ENCODE results near the gene QSER1. TPM values are rescaled to one million over a fixed set of nuclear protein-coding genes. Genes with fewer than 3 reads are reported as not detected.

Gene QSER1
- total RNA-seq, 4 donors from 2014 or later, result 35.5 to 59.9 (median 42.6) TPM

- Histone ChIP-seq H3K4me3 (replicated peaks in 1 of 3) (no peak overlapping the region), H3K9me3 (no peaks in the 10 kb centered on the region), H3K27ac (no peak overlapping the region), H3K36me3 (no peaks in the 10 kb centered on the region), H3K4me1 (peaks cover 20 to 23% of the 10 kb centered on the region in 2 donors), H3K27me3 (no peaks in the 10 kb centered on the region)
- intact Hi-C loops (cut with DNase I), result no loop called here
- no peak for TF ChIP-seq CTCF (IDR thresholded peaks at IDR 0.05)
- TF ChIP-seq POLR2A (IDR thresholded peaks at IDR 0.05), result no peak
- DNase-seq, result no peak
- WGBS, 2 donors, result 100% methylated on average over 1 of the region's 1 CpG
These were observed 23.8 kb downstream of the QSER1 start for GRCh38 chr11:32916361-32916760.

GRCh38 chr11:32916994-32917393, 24.4 kb downstream of the QSER1 start:
- H3K4me1 ChIP-seq, result peaks cover 20 to 23% of the 10 kb centered on the region in 2 donors
- no peaks in the 10 kb centered on the region for H3K27me3 ChIP-seq
- intact Hi-C loops (cut with DNase I), result no loop called here
- DNase-seq, result no peak
- no peak overlapping the region for H3K4me3 ChIP-seq (replicated peaks in 1 of 3)
- 96 to 97% methylated on average over 8 of the region's 8 CpGs for WGBS, 2 donors
- no peaks in the 10 kb centered on the region for H3K9me3 ChIP-seq
- no peak overlapping the region for H3K27ac ChIP-seq
- no peaks in the 10 kb centered on the region for H3K36me3 ChIP-seq
- TF ChIP-seq POLR2A (IDR thresholded peaks at IDR 0.05), result no peak
- no peak for TF ChIP-seq CTCF (IDR thresholded peaks at IDR 0.05)

DNA sequence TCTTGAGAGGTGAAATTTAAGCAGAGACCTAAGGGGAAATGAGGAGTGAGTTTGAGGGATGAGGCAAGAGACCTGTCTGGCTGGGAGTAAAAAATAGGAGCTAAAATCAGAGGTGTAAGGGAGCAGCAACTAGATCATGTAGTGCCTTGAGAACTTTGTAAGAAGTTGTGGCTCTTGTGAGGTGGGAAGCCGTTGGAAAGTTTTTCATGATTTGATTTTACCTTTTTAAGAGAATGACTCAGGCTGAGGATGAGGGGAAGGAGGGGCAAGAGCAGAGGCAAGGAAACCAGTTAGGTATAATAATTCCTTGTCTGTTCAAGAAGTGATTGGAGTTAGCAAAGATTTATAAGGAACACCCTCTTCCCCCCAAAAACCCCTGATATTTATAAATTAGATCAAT, 25.8 kb downstream of the QSER1 start:
- intact Hi-C loops (cut with DNase I), result no loop called here
- Histone ChIP-seq H3K27ac (peak overlapping the region in 2 of 3 donors; percentile 1 to 70), H3K9me3 (no peaks in the 10 kb centered on the region), H3K4me3 (replicated peaks in 1 of 3) (no peak overlapping the region), H3K36me3 (no peaks in the 10 kb centered on the region), H3K27me3 (no peaks in the 10 kb centered on the region), H3K4me1 (peaks cover 20 to 23% of the 10 kb centered on the region in 2 donors)
- DNase-seq, result peak; percentile 16 to 23
- WGBS, 2 donors, result 42 to 43% methylated on average over 1 of the region's 1 CpG
- TF ChIP-seq CTCF (IDR thresholded peaks at IDR 0.05) (no peak), POLR2A (IDR thresholded peaks at IDR 0.05) (no peak)

DNA sequence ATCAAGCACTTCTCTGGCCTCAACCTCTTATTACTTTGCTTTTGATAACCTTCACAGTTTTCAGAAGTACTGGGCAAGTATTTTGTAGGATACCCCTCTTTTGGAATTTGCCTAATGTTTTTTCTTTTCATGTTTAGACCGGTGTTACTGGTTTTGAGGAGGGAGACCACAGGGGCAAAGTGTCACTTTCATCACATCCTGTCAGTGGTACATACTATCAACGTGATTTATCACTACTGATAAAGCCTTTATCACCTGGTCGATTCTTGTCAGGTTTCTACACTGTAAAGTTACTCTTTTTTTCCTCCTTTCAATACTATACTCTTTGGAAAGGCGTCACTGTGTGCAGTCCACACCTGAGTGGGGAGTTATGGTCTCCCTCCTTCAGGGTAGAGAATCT, 26.7 kb downstream of the QSER1 start:
- H3K9me3 ChIP-seq, result no peaks in the 10 kb centered on the region
- H3K27me3 ChIP-seq, result no peaks in the 10 kb centered on the region
- H3K4me3 ChIP-seq (replicated peaks in 1 of 3), result no peak overlapping the region
- no peaks in the 10 kb centered on the region for H3K36me3 ChIP-seq
- no peak for TF ChIP-seq CTCF (IDR thresholded peaks at IDR 0.05)
- no peak for TF ChIP-seq POLR2A (IDR thresholded peaks at IDR 0.05)
- 69 to 72% methylated on average over 4 of the region's 4 CpGs for WGBS, 2 donors
- H3K4me1 ChIP-seq, result peaks cover 20 to 23% of the 10 kb centered on the region in 2 donors
- intact Hi-C loops (cut with DNase I), result no loop called here
- no peak for DNase-seq
- H3K27ac ChIP-seq, result peak overlapping the region in 1 of 3 donors; percentile 33

- intact Hi-C loops (cut with DNase I), result no loop called here
- TF ChIP-seq CTCF (IDR thresholded peaks at IDR 0.05) (no peak), POLR2A (IDR thresholded peaks at IDR 0.05) (no peak)
- H3K4me1 ChIP-seq, result peaks cover 20 to 23% of the 10 kb centered on the region in 2 donors
- no peak overlapping the region for H3K4me3 ChIP-seq (replicated peaks in 1 of 3)
- no peak overlapping the region for H3K27ac ChIP-seq
- H3K27me3 ChIP-seq, result no peaks in the 10 kb centered on the region
- no peak for DNase-seq
- WGBS, 2 donors, result 94 to 100% methylated on average over 1 of the region's 1 CpG
- H3K9me3 ChIP-seq, result no peaks in the 10 kb centered on the region
- no peaks in the 10 kb centered on the region for H3K36me3 ChIP-seq
These were observed 28.0 kb downstream of the QSER1 start for GRCh38 chr11:32920570-32920969.
